Mesenchymal stem cell (in vitro differentiated cells and primary cell): Measurements from ENCODE around the gene PHKB.

Source experiments
- DNase-seq: peaks from one replicate; pipeline ENCODE4 v3.0.0-alpha.2; 2013
- H2AFZ ChIP-seq: one replicate; pipeline ENCODE4 v1.6.1; 2013; ENCODE audit warnings: low read depth, mild to moderate bottlenecking, control low read depth, inconsistent platforms, low read length, moderate library complexity
- H2AK5ac ChIP-seq: 2 replicates; pipeline ENCODE4 v1.6.1; 2013; ENCODE audit warnings: low read length, moderate library complexity, mild to moderate bottlenecking, inconsistent platforms; ENCODE audit not compliant: severe bottlenecking
- H2BK120ac ChIP-seq: one replicate; pipeline ENCODE4 v1.6.1; 2013; ENCODE audit warnings: low read depth, mild to moderate bottlenecking, inconsistent platforms, low read length, moderate library complexity
- H2BK12ac ChIP-seq, 2 experiments: one replicate each; pipeline ENCODE4 v1.6.1; 2013; ENCODE audit warnings: inconsistent platforms in 2 of 2, low read length in 2 of 2, mild to moderate bottlenecking in 2 of 2, moderate library complexity in 2 of 2, control low read depth in 1 of 2
- H2BK15ac ChIP-seq: one replicate; pipeline ENCODE4 v1.6.1; 2013; ENCODE audit warnings: mild to moderate bottlenecking, low read depth, inconsistent platforms; ENCODE audit not compliant: poor library complexity, severe bottlenecking
- H2BK5ac ChIP-seq: 2 replicates; pipeline ENCODE4 v1.6.1; 2013; ENCODE audit warnings: low read depth, mild to moderate bottlenecking, low read length, control low read depth, inconsistent platforms; ENCODE audit not compliant: poor library complexity, severe bottlenecking
- H3K14ac ChIP-seq, 2 experiments: one replicate each; pipeline ENCODE4 v1.6.1; 2013; ENCODE audit warnings: inconsistent platforms in 2 of 2, low read length in 2 of 2, control low read depth in 1 of 2, mild to moderate bottlenecking in 1 of 2, moderate library complexity in 1 of 2
- H3K18ac ChIP-seq, 2 experiments: one replicate each; pipeline ENCODE4 v1.6.1; 2013; ENCODE audit warnings: inconsistent platforms in 2 of 2, low read length in 2 of 2, control low read depth in 1 of 2, low read depth in 1 of 2, mild to moderate bottlenecking in 1 of 2
- H3K23ac ChIP-seq, 2 experiments: one replicate each; pipeline ENCODE4 v1.6.1; 2013; ENCODE audit warnings: inconsistent platforms in 2 of 2, low read length in 2 of 2, mild to moderate bottlenecking in 2 of 2, moderate library complexity in 2 of 2, control low read depth in 1 of 2
- H3K27ac ChIP-seq: 2 replicates; pipeline ENCODE4 v1.5.1; 2013; ENCODE audit warnings: mild to moderate bottlenecking, moderate library complexity, low read length, control low read depth, inconsistent platforms; ENCODE audit not compliant: poor library complexity, severe bottlenecking
- H3K27me3 ChIP-seq, 2 experiments: 2 replicates each; pipeline versions ENCODE4 v1.6.1 to v1.7.0; 2013; ENCODE audit warnings: low read length in 2 of 2, mild to moderate bottlenecking in 2 of 2, moderate library complexity in 2 of 2, control low read depth in 1 of 2, inconsistent platforms in 1 of 2; ENCODE audit not compliant: control insufficient read depth in 1 of 2, insufficient read depth in 1 of 2
- H3K36me3 ChIP-seq, 2 experiments: 2 replicates each; pipeline versions ENCODE4 v1.6.1 to v1.7.0; 2013; ENCODE audit warnings: low read length in 2 of 2, control low read depth in 1 of 2, inconsistent platforms in 1 of 2, low read depth in 1 of 2, mild to moderate bottlenecking in 1 of 2; ENCODE audit not compliant: insufficient read depth in 2 of 2, control insufficient read depth in 1 of 2
- H3K4ac ChIP-seq, 2 experiments: one replicate each; pipeline ENCODE4 v1.6.1; 2013; ENCODE audit warnings: inconsistent platforms in 2 of 2, low read length in 2 of 2, mild to moderate bottlenecking in 2 of 2, moderate library complexity in 2 of 2, control low read depth in 1 of 2, low read depth in 1 of 2
- H3K4me1 ChIP-seq: 2 replicates; pipeline ENCODE4 v1.6.1; 2013; ENCODE audit warnings: low read depth, low read length, control low read depth; ENCODE audit not compliant: control insufficient read depth, insufficient read depth
- H3K4me2 ChIP-seq: 2 replicates; pipeline ENCODE4 v1.6.1; 2013; ENCODE audit warnings: low read length, mild to moderate bottlenecking, inconsistent platforms; ENCODE audit not compliant: poor library complexity, severe bottlenecking
- H3K4me3 ChIP-seq, 2 experiments: 2 replicates each; pipeline versions ENCODE4 v1.5.1 to v1.7.0; 2013; ENCODE audit warnings: low read length in 2 of 2, mild to moderate bottlenecking in 2 of 2, control low read depth in 1 of 2, low read depth in 1 of 2; ENCODE audit not compliant: insufficient read depth in 1 of 2
- H3K79me1 ChIP-seq: replicated peaks from 2 replicates; pipeline ENCODE4 v1.6.1; 2013; ENCODE audit warnings: mild to moderate bottlenecking, control low read depth, low read length, inconsistent platforms; ENCODE audit not compliant: poor library complexity, severe bottlenecking
- H3K9ac ChIP-seq: 2 replicates; pipeline ENCODE4 v1.7.0; 2013; ENCODE audit warnings: mild to moderate bottlenecking, low read length, moderate library complexity
- H3K9me3 ChIP-seq: 2 replicates; pipeline ENCODE4 v1.7.0; 2013; ENCODE audit warnings: mild to moderate bottlenecking, low read length; ENCODE audit not compliant: control insufficient read depth
- H4K8ac ChIP-seq: one replicate; pipeline ENCODE4 v1.6.1; 2013; ENCODE audit warnings: inconsistent platforms, mild to moderate bottlenecking, low read length, moderate library complexity
- H4K91ac ChIP-seq: one replicate; pipeline ENCODE4 v1.6.1; 2013; ENCODE audit warnings: mild to moderate bottlenecking, low read length, inconsistent platforms
- WGBS: methylation state at CpG from one replicate; pipeline ENCODE4 v1.1.7; 2013; ENCODE audit warnings: mixed read lengths; 5-methylcytosine and 5-hydroxymethylcytosine counted together

The PHKB gene

DNA sequence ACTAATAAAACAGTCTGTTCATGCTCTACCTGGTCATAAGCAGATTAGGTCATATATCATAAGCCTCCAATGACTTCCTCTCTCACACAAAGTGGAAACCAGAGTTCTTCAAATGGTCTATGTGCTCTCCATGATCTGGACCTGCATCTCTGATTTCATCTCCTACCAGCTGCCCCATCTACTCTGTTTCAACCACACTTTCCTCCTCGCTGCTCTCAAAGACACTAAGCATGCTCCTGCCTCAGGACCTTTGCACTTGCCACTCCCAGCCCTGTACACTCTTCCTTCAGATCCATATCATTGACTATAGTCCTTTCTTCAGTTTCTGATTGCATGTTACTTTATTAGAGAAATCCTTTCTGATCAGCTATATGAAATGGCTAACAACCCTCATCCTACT lies 196.8 kb downstream of the PHKB start:
- H4K91ac ChIP-seq: no peak overlapping the region
- no peak overlapping the region for H3K9ac ChIP-seq
- H3K23ac ChIP-seq: no peak overlapping the region
- no peak overlapping the region for H3K18ac ChIP-seq
- H3K27me3 ChIP-seq: no peaks in the 10 kb centered on the region
- H2BK15ac ChIP-seq: no peak overlapping the region
- H2BK5ac ChIP-seq: no peak overlapping the region
- H3K4me3 ChIP-seq: no peak overlapping the region
- H2AFZ ChIP-seq: no peak overlapping the region
- H3K4ac ChIP-seq: no peak overlapping the region
- DNase-seq: no peak
- no peak overlapping the region for H4K8ac ChIP-seq
- no peak overlapping the region for H2BK120ac ChIP-seq
- no peak overlapping the region for H2BK12ac ChIP-seq
- 94% methylated on average over 1 of the region's 1 CpG for WGBS
- no peak overlapping the region for H3K14ac ChIP-seq
- no peaks in the 10 kb centered on the region for H3K4me1 ChIP-seq
- peaks cover 3% of the 10 kb centered on the region for H3K79me1 ChIP-seq
- H3K4me2 ChIP-seq: no peak overlapping the region
- no peak overlapping the region for H3K27ac ChIP-seq
- peaks cover 6 to 58% of the 10 kb centered on the region in 2 experiments for H3K36me3 ChIP-seq
- no peak overlapping the region for H2AK5ac ChIP-seq
- H3K9me3 ChIP-seq: no peaks in the 10 kb centered on the region

DNA sequence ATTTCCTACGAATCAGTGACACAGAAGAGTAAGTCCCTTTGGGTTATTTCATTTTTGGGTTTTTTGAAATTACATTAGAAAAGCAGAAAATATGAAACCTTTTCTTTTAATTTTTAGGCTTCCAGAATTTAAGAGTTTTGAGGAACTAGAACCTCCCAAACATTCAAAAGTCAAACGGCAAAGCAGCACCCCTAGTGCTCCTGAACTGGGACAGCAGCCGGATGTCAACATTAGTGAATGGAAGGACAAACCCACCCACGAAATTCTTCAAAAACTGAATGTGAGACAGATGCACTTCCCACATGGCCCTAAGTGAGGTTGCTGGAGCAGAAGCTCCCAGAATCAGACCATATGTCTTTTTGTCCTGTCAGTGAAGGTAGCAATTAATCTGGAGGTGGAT lies 199.4 kb downstream of the PHKB start:
- H2BK15ac ChIP-seq: no peak overlapping the region
- H2BK12ac ChIP-seq: no peak overlapping the region
- no peak overlapping the region for H3K23ac ChIP-seq
- H3K36me3 ChIP-seq: peaks cover 6 to 55% of the 10 kb centered on the region in 2 experiments
- H2AK5ac ChIP-seq: no peak overlapping the region
- 90% methylated on average over 4 of the region's 4 CpGs for WGBS
- no peak overlapping the region for H4K8ac ChIP-seq
- no peaks in the 10 kb centered on the region for H3K9me3 ChIP-seq
- H2AFZ ChIP-seq: no peak overlapping the region
- no peaks in the 10 kb centered on the region for H3K4me1 ChIP-seq
- H2BK120ac ChIP-seq: no peak overlapping the region
- H4K91ac ChIP-seq: no peak overlapping the region
- H3K79me1 ChIP-seq: peaks cover 3% of the 10 kb centered on the region
- no peak overlapping the region for H3K9ac ChIP-seq
- no peak overlapping the region for H3K4me2 ChIP-seq
- H3K4me3 ChIP-seq: no peak overlapping the region
- H3K14ac ChIP-seq: no peak overlapping the region
- H2BK5ac ChIP-seq: no peak overlapping the region
- no peak overlapping the region for H3K27ac ChIP-seq
- DNase-seq: no peak
- no peak overlapping the region for H3K18ac ChIP-seq
- H3K27me3 ChIP-seq: no peaks in the 10 kb centered on the region
- no peak overlapping the region for H3K4ac ChIP-seq

DNA sequence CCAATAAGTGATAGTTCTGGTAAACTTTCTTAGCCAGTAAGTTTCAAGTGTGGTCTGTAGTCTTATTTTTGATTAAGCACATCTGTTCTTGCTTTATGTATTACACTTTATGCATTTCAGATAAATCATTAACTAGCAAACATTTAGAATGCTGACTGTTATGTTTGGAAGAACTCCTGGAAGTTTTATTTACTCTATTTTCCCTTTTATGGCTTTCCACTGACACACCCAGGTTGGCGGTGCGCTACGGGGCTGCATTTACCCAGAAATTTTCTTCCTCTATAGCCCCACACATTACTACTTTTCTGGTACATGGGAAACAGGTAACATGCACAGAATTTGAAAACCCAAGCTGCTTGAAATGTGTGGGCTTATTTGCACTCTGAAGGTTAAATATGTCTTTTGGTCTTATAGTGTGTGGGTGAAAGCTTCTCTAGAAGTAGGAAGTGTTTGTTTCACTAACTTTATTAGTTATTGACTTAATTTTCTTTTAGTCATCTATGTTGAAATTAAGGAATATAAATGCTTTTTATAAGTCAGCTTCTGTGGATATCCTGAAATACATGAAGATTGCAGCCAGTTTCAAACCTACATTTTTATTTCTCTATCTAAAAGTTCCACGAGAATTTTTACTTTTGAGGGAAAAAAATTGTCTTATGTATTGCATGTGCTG lies 203.7 kb downstream of the PHKB start:
- H2BK15ac ChIP-seq: no peak overlapping the region
- H2BK120ac ChIP-seq: no peak overlapping the region
- H2AFZ ChIP-seq: no peak overlapping the region
- WGBS: 94% methylated on average over 3 of the region's 4 CpGs
- no peak for DNase-seq
- no peak overlapping the region for H3K23ac ChIP-seq
- H3K4ac ChIP-seq: no peak overlapping the region
- H4K8ac ChIP-seq: no peak overlapping the region
- H3K27me3 ChIP-seq: no peaks in the 10 kb centered on the region
- no peak overlapping the region for H2BK12ac ChIP-seq
- no peak overlapping the region for H3K4me3 ChIP-seq
- H3K18ac ChIP-seq: no peak overlapping the region
- no peak overlapping the region for H3K27ac ChIP-seq
- H3K79me1 ChIP-seq: peaks cover 5% of the 10 kb centered on the region
- H3K36me3 ChIP-seq: peaks cover 7 to 46% of the 10 kb centered on the region in 2 experiments
- no peaks in the 10 kb centered on the region for H3K9me3 ChIP-seq
- peak overlapping the region; percentile 61 for H3K4me2 ChIP-seq
- H2BK5ac ChIP-seq: no peak overlapping the region
- H3K4me1 ChIP-seq: peaks cover 2% of the 10 kb centered on the region
- no peak overlapping the region for H3K14ac ChIP-seq
- H2AK5ac ChIP-seq: no peak overlapping the region
- no peak overlapping the region for H4K91ac ChIP-seq
- H3K9ac ChIP-seq: no peak overlapping the region

DNA sequence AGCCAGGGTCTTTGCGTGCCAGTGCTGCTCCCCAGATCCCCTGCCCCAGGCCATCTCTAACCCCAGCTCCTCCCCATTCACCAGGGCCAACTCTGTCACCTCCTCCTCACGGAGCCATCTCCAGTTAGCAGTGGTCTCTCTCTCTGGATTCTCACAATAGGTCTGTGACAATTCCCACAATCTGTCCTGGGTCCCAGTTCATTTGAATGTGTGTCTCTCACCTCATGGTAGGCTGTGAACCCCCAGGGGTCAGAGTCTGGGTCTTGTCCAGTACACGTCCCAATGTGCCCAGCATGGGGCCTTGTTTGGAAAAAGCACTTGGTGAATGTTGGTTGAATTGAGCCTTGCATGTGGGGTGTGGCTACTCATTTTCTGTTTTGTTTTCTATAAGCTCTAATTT lies 205.3 kb downstream of the PHKB start:
- Histone ChIP-seq H3K79me1 (peaks cover 5% of the 10 kb centered on the region), H4K8ac (peak overlapping the region; percentile 4), H3K27ac (no peak overlapping the region), H2AK5ac (no peak overlapping the region), H3K4me1 (peaks cover 2% of the 10 kb centered on the region), H2BK120ac (no peak overlapping the region), H3K4me3 (no peak overlapping the region), H3K18ac (no peak overlapping the region), H3K9ac (no peak overlapping the region), H3K23ac (no peak overlapping the region), H3K4me2 (no peak overlapping the region), H2BK15ac (no peak overlapping the region), H2BK5ac (no peak overlapping the region), H3K9me3 (no peaks in the 10 kb centered on the region), H3K4ac (no peak overlapping the region), H4K91ac (no peak overlapping the region), H3K27me3 (no peaks in the 10 kb centered on the region), H3K14ac (no peak overlapping the region), H2AFZ (no peak overlapping the region), H3K36me3 (peaks cover 4 to 34% of the 10 kb centered on the region in 2 experiments), H2BK12ac (no peak overlapping the region)
- no peak for DNase-seq
- 76% methylated on average over 3 of the region's 3 CpGs for WGBS
